Thymus (tissue), 11 donors: ENCODE data around the gene WDR33. TPM values are rescaled to one million over a fixed set of nuclear protein-coding genes. Genes with fewer than 3 reads are reported as not detected.

ENCODE experiments used
- DNase-seq, 9 donors: peaks; one replicate each; pipeline ENCODE4 v3.0.0-alpha.2; 2013; ENCODE audit warnings: low spot score in 9 of 9, low read depth in 6 of 9, missing footprints in 1 of 9
- H3K27ac ChIP-seq, 2 donors: one replicate each; pipeline ENCODE4 v1.5.1; 2013; ENCODE audit warnings: control low read depth in 1 of 2, low read depth in 1 of 2, low read length in 1 of 2, mild to moderate bottlenecking in 1 of 2, moderate library complexity in 1 of 2
- H3K27me3 ChIP-seq, 2 donors: one replicate each; pipeline ENCODE4 v1.5.1; 2013; ENCODE audit warnings: low read length in 1 of 2; ENCODE audit not compliant: control insufficient read depth in 2 of 2, insufficient read depth in 1 of 2
- H3K36me3 ChIP-seq, 2 donors: one replicate each; pipeline ENCODE4 v1.5.1; 2013; ENCODE audit warnings: low read length in 1 of 2, mild to moderate bottlenecking in 1 of 2, moderate library complexity in 1 of 2; ENCODE audit not compliant: control insufficient read depth in 2 of 2, insufficient read depth in 2 of 2
- H3K4me1 ChIP-seq, 2 donors: one replicate each; pipeline ENCODE4 v1.5.1; 2013; ENCODE audit warnings: low read length in 2 of 2; ENCODE audit not compliant: control insufficient read depth in 2 of 2, insufficient read depth in 2 of 2
- H3K4me3 ChIP-seq, 2 donors: one replicate each; pipeline ENCODE4 v1.5.1; 2013; ENCODE audit warnings: low read length in 2 of 2, control low read depth in 1 of 2, mild to moderate bottlenecking in 1 of 2
- H3K9me3 ChIP-seq, 2 donors: one replicate each; pipeline ENCODE4 v1.5.1; 2013; ENCODE audit warnings: low read length in 1 of 2, mild to moderate bottlenecking in 1 of 2; ENCODE audit not compliant: control insufficient read depth in 2 of 2, insufficient read depth in 1 of 2
- WGBS: extraction: QIAGEN DNeasy Blood & Tissue Kit; methylation state at CpG from one replicate; pipeline ENCODE4 v1.1.7; 2013; 5-methylcytosine and 5-hydroxymethylcytosine counted together
- polyA plus RNA-seq: library from polyadenylated mRNA; stranded (reverse); fragments of 200-250 nt; gene quantifications from one replicate; pipeline ENCODE4 v1.2.3, GENCODE V29; 2013
- total RNA-seq: library from RNA; stranded (reverse); fragments of 120-200 nt; gene quantifications from one replicate; pipeline ENCODE4 v1.2.4, GENCODE V29; 2013
- donor health status: healthy.

Gene WDR33
- total and polyA plus RNA-seq, 2 donors: 26.4 to 39.0 TPM

DNA sequence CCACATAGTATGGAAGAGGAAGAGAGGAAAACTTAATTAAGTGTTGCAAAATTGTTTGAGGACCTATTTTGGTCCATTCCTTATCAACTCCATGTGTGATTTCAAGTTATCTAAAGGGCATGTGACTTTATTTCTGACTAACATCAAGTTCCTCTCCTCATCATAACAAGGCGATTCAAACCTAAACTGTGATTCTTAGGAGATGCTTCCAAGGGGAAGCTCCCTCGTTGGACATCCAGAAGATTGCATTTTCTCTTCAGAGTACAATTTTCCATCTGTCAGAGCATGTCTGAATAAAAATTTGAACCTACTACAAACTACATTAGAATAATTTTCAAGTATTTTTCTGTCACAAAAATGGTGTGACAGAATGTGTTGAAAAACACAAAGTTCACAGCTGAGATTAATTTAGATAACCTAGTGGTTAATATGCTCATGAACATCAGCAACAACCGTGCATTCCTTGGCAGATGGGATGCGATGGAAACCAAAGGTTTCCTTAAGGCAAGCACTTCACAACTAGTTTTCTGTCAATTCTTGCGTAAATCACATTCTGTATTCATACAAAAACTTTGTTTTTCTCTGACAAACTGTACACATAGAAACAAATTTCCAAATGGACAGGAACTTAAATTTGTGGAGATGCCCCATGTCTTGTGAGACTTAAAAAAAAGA, 105.4 kb downstream of the WDR33 start:
- Histone ChIP-seq H3K27ac (no peak overlapping the region), H3K9me3 (no peaks in the 10 kb centered on the region), H3K27me3 (no peaks in the 10 kb centered on the region), H3K36me3 (peaks cover 46 to 70% of the 10 kb centered on the region in 2 donors), H3K4me1 (peaks cover 13 to 19% of the 10 kb centered on the region in 2 donors), H3K4me3 (no peak overlapping the region)
- 96% methylated on average over 5 of the region's 5 CpGs for WGBS
- no peak for DNase-seq

DNA sequence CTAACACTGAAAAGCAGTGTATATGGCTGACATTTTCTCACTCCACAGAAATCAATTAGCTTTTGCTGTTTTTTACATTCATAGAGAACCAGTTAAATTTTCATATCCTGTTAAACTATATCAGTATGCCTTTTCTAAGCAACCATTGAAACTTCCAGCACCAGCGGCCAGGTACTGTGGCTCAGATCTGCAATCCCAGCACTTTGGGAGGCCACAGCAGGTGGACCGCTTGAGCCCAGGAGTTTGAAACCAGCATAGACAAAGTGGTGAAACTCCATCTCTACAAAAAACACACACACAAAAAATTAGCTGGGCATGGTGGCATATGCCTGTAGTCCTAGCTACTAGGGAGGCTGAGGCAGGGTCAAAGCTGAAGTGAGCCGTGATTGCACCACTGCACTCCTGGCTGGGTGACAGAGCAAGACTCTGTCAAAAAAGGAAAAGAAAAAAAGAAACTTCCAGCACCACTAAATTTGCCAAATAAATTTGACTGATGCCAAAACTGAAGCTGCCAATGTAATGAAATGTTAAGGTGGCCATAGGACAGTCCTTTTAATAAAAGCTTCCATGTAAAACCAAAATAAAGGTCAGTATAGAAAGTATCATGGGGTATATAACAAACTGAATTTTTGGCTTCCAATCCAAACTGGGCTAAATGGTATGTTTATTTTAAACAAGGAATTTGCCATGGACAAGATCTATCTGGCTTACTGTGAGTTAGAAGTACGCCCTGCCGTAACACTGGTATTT, 106.2 kb downstream of the WDR33 start:
- 97% methylated on average over 5 of the region's 5 CpGs for WGBS
- H3K27me3 ChIP-seq: no peaks in the 10 kb centered on the region
- peaks cover 41 to 63% of the 10 kb centered on the region in 2 donors for H3K36me3 ChIP-seq
- DNase-seq: no peak
- no peak overlapping the region for H3K4me3 ChIP-seq
- H3K9me3 ChIP-seq: no peaks in the 10 kb centered on the region
- no peak overlapping the region for H3K27ac ChIP-seq
- peaks cover 14 to 23% of the 10 kb centered on the region in 2 donors for H3K4me1 ChIP-seq

DNA sequence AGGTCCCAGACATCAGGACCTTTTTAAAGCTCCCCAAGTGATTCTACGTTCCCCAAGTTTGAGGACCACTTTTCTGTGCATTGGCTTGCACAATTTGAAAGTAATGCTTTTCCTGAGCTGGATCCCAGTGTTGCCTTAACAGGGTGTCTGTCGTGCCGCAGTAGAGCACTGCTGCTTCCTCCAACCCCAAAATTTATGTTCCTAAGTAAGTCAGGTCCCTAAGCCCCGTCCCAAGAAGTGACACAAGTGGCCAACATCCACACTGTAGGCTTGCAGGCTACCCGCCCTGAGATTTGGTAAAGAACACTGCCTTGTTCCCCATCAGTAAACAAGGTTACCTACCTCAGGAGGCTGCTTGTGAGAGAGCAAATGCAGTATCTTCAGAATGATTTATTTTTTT, 107.7 kb downstream of the WDR33 start:
- 99% methylated on average over 5 of the region's 5 CpGs for WGBS
- no peaks in the 10 kb centered on the region for H3K27me3 ChIP-seq
- H3K4me3 ChIP-seq: no peak overlapping the region
- no peak overlapping the region for H3K27ac ChIP-seq
- DNase-seq: no peak
- H3K4me1 ChIP-seq: peaks cover 14 to 22% of the 10 kb centered on the region in 2 donors
- H3K9me3 ChIP-seq: no peaks in the 10 kb centered on the region
- H3K36me3 ChIP-seq: peaks cover 26 to 48% of the 10 kb centered on the region in 2 donors

DNA sequence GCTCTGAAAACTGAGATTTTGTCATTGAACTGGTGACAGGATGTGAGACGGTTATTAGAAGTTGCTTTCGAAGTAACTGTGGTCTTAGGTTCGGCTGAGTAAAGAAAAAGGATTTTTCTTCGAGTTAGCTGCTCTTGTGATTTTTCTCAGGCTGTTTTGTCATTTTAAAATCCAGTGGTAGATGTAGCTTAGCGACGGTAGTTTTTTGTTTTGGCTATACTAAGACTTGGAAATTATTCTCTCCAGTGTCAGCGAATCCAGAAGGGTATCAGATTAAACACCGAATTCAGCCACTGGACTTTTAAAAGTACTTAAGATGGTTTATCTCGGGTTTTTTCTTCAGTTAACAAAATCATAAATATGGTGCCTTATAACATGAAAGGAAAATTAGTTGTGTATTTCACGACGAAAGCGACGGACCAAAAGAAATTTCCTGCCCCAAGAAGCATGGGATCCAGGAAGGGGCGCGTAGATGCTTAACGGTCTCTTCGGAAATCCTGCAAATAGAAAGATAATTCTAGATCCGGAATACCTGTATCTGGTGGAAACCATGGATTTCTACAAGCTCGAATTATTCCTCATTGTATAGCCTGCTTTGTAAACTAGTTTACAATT, 108.5 kb downstream of the WDR33 start:
- WGBS: 70% methylated on average over 19 of the region's 19 CpGs
- Histone ChIP-seq H3K4me1 (peaks cover 14 to 19% of the 10 kb centered on the region in 2 donors), H3K27me3 (no peaks in the 10 kb centered on the region)

DNA sequence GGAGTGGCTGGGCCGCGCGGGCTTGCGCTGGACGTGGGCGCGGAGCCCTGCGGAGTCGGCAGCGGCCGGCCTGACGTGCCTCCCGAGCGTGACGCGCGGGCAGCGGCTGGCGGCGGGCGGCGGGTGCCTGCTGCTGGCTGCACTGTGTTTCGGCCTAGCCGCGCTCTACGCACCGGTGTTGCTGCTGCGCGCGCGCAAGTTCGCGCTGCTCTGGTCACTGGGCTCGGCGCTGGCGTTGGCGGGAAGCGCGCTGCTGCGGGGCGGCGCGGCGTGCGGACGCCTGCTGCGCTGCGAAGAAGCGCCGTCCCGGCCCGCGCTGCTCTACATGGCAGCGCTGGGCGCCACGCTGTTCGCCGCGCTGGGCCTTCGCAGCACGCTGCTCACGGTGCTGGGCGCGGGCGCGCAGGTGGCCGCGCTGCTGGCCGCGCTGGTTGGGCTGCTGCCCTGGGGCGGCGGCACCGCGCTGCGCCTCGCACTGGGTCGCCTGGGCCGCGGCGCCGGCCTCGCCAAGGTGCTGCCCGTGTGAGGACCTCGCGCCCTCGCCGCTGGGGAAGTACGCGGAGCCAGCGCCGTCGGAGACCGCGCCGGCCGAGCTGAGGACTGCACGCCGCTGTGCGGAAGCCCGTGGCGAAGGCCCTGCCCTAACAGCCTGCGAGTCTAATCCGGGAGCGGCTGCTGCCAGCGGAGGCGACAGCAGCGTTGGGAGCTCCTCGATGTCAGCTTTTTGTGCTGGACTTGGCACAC, 109.1 kb downstream of the WDR33 start:
- DNase-seq: peak; percentile 40 to 85 (median 67)

More for the DNA sequence above, 108.5 kb downstream of the WDR33 start:
- H3K4me3 ChIP-seq: peak overlapping the region; percentile 47 to 94
- DNase-seq: no peak
- H3K9me3 ChIP-seq: no peaks in the 10 kb centered on the region
- peak overlapping the region; percentile 80 to 99 for H3K27ac ChIP-seq
- peaks cover 19 to 40% of the 10 kb centered on the region in 2 donors for H3K36me3 ChIP-seq

DNA sequence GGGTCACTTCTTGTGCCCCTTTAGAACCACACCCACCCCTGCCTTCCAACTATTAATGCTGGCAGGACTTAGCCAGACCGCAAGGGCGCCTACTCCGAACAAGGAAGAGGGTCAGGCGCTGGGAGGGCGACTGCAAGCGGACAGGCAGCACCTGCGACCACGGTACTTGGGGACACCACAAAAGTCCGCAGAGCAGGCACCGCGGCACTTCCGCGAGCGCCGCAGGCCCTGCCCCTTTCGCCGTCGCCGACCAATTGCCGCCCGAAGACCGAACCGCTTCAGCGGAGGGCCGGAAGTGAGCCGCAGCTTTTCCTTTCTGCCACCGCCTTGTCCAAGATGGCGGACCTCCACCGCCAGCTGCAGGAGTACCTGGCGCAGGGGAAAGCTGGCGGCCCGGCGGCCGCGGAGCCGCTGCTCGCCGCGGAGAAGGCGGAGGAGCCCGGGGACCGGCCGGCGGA, 109.7 kb downstream of the WDR33 start, which contains the start of gene SFT2D3:
TSS of gene SFT2D3 (plus strand) at position 305 of the 458 bp plus-strand sequence. CDS start at position 337, 32 bp downstream.
- Histone ChIP-seq H3K4me1 (peaks cover 14 to 19% of the 10 kb centered on the region in 2 donors), H3K4me3 (peak within 1 kb of the TSS; percentile 73 to 94), H3K9me3 (no peaks in the 10 kb centered on the region), H3K27ac (peak within 1 kb of the TSS; percentile 95 to 99), H3K36me3 (peaks cover 6 to 27% of the 10 kb centered on the region in 2 donors), H3K27me3 (no peaks in the 10 kb centered on the region)
- WGBS: under 1% methylated on average over 44 of the region's 44 CpGs
- peak; percentile 71 to 94 (median 83) for DNase-seq

More for the DNA sequence above, 109.1 kb downstream of the WDR33 start:
- H3K9me3 ChIP-seq: no peaks in the 10 kb centered on the region
- under 1% methylated on average over 108 of the region's 108 CpGs for WGBS
- H3K4me3 ChIP-seq: peak overlapping the region; percentile 73 to 94
- H3K36me3 ChIP-seq: peaks cover 12 to 33% of the 10 kb centered on the region in 2 donors
- H3K27ac ChIP-seq: peak overlapping the region; percentile 95 to 99
- H3K4me1 ChIP-seq: peaks cover 14 to 19% of the 10 kb centered on the region in 2 donors
- H3K27me3 ChIP-seq: no peaks in the 10 kb centered on the region

DNA sequence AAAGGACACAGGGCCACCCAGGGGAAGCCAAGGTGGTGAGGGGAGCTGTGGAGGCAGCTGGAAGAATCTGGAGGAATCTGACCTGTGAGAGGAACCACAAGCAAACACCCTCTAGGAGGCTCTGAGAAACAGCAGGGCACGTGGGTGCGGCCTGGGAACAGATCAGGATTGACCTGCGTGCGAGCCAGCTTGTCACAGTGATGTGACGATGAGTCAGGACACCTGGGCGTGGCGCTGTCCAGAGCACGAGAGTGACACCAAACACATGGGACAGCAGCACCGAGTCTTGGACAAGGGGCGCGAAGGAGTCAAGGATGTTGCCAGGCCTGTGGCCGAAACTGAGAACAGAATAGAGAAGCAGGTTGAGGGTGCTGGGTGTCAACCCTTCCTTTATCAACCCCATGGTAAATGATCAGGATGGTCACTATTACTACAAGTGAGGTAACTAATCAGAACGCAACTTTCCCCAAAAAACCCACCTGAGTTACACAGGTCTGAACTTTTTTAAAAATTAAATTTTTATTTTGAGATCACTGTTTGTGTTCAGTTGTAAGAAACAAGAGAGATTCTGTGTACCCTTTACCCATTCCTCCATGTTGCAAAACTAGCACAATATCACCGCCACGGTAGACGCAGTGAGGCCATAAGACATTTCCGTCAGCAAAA, 110.3 kb downstream of the WDR33 start:
- Histone ChIP-seq H3K4me3 (peak overlapping the region; percentile 73 to 94), H3K36me3 (peaks cover 2 to 22% of the 10 kb centered on the region in 2 donors), H3K4me1 (peaks cover 15 to 19% of the 10 kb centered on the region in 2 donors), H3K9me3 (no peaks in the 10 kb centered on the region), H3K27me3 (no peaks in the 10 kb centered on the region), H3K27ac (peak overlapping the region; percentile 95 to 99)
- 72% methylated on average over 17 of the region's 17 CpGs for WGBS
- peak in 2 of 9 donors; percentile 5 for DNase-seq
